ENCODE results near the gene HOXD1. TPM values are rescaled to one million over a fixed set of nuclear protein-coding genes. Genes with fewer than 3 reads are reported as not detected.

The HOXD1 gene
- total RNA-seq, 2 donors from 2014 or later, result 3.5 to 6.9 TPM

GRCh38 chr2:176161825-176162626 is 26.4 kb upstream of the HOXD1 start:
- DNase-seq (no peak), ATAC-seq (no peak)
- intact Hi-C loops (cut with DNase I, micrococcal nuclease), result no loop called here

- intact Hi-C loops (cut with DNase I, micrococcal nuclease), result no loop called here
- DNase-seq (no peak), ATAC-seq (peak; percentile 60)
Observed at GRCh38 chr2:176162911-176163671, 25.4 kb upstream of the HOXD1 start.

DNA sequence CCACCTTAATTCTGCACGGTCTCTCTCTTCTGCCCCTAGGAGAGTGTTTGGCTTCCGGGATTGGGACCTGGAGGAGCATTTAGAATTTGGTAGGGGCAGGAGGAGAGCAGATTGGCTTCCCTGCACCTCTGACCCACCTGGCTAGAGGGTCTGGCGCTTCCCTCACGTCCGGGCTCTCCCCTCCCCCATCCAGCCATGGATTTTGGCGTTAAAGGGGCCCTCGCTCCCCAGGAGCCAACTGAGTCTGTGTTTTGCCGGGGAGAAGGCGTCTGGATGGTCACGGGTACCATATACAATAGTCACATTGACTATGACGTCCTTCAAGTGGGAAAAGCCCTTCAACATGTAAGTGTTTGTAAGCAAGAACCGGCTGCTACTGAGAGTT is 24.8 kb upstream of the HOXD1 start:
- ATAC-seq (no peak), DNase-seq (no peak)
- intact Hi-C loops (cut with DNase I, micrococcal nuclease), result no loop called here

DNA sequence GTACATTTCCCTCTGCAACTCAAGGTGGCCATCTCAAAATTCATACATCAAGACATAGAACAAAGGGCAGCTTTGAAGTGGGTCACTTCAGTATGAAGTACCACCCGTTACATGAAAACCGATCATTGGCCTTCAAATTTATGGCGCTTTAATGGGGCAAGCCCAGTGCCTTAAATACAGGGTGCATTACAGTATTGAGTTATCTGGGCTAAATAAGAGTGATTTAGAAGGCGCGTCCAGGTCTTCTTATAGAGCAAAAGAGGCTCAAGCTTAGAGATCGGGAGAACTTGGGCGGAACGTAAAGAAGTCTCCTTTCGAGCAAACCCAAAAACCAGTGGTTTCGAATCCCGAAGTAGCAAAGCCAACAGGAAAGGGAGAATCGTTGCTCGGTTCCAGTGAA is 24.3 kb upstream of the HOXD1 start:
- DNase-seq (no peak), ATAC-seq (no peak)
- intact Hi-C loops (cut with DNase I, micrococcal nuclease), result no loop called here

DNA sequence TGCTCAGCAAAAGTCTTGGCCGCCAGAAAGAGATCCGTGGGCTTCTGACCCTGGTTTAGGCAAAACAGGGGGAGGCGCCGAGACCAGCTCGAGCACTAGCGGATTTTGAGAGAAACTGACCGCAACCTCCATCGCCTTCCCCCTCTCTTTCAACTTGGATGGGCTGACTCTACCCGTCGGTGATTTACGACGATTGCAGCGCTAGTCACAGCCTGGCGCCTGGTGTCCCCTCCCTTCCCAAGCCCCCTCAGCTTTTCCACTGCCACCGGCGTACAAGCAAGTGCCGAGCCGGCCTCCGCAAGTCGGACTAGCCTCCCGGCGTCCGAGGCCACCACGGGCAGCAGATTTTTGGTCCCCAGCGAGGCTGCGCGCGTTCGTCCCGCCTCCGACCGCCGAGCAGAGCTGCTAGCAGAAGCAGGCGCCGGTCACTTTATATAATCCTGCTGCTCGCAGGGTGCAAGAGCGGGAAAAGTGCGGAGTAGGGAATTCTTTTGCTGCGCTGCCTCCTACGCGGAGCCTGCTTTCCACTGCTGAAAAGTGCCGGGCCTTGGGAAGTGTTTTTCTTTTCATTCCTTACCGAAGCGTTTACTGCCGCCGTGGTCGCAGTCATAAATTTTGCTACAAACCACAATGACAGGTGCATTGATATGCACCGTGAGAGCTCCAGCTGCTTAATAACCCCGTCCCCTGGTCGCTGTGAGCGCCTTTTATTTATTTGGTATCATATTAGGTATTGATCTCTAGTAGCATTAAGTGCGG is 23.7 kb upstream of the HOXD1 start:
- intact Hi-C loops (cut with DNase I, micrococcal nuclease), result no loop called here
- no peak for DNase-seq
- no peak for ATAC-seq

DNA sequence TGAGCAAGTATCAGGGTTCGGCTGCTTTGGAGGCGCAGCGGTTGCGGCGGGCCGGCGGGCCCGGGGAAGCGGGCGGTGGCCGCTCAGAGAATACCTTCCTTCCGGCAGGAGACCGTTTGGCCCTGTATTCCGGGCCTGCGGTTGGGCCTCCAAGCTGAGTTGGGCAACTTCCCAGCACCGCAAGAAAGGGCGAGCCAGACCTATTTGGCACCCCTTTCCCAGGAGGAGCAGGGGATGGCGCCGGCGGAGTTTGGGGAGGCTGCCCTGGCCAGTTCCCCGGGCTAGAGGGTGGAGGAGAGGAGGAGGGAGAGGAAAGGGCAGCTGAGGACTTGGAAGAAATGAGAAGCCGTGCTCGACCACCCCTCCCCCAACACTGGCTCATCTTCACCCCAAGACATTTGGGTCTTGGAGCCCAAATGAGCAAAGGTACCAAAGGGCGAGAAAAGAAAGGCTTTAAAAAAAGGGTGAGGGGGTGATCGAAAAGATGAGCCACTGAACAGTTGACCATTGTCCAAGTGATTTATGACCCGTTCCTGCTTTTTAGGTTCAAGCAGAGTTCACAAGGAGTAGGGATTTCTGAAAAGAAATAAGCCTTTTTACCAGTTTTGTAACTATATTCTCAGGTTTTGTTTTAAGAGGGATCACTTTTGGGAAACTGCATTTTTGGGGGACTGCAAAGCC is 23.0 kb upstream of the HOXD1 start:
- DNase-seq, result no peak
- ATAC-seq, result no peak
- intact Hi-C loops (cut with DNase I, micrococcal nuclease), result no loop called here

- ATAC-seq (no peak), DNase-seq (no peak)
- intact Hi-C loops (cut with DNase I, micrococcal nuclease), result no loop called here
Observed at GRCh38 chr2:176166272-176166671, 22.2 kb upstream of the HOXD1 start.

DNA sequence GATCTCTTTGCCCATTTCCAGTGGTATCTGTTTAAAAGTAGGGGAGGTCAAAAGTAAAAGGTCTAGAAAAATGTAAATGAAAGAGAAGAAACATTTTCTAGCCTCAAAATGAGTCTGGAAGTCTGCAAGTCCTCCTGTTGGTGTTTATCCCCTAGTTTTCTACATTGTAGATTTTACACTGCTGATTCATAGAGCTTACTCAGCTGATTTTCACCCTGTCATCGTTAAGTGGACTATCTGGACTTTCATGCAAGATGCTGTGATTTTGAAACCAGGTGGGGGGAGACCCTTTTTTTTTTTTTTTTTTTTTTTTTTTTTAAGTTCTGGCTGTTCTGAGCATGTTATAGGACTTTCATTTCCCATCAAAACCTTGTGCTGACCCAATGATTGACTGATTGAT is 21.1 kb upstream of the HOXD1 start:
- intact Hi-C loops (cut with DNase I, micrococcal nuclease), result no loop called here
- DNase-seq (no peak), ATAC-seq (no peak)

DNA sequence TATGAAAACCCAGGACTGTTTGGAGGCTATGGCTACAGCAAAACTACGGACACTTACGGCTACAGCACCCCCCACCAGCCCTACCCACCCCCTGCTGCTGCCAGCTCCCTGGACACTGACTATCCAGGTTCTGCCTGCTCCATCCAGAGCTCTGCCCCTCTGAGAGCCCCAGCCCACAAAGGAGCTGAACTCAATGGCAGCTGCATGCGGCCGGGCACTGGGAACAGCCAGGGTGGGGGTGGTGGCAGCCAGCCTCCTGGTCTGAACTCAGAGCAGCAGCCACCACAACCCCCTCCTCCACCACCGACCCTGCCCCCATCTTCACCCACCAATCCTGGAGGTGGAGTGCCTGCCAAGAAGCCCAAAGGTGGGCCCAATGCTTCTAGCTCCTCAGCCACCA is 19.3 kb upstream of the HOXD1 start:
- no peak for DNase-seq
- intact Hi-C loops (cut with DNase I, micrococcal nuclease), result no loop called here
- ATAC-seq, result no peak

- intact Hi-C loops (cut with DNase I, micrococcal nuclease), result no loop called here
- DNase-seq (no peak), ATAC-seq (no peak)
Observed at GRCh38 chr2:176169711-176170110, 18.8 kb upstream of the HOXD1 start.

DNA sequence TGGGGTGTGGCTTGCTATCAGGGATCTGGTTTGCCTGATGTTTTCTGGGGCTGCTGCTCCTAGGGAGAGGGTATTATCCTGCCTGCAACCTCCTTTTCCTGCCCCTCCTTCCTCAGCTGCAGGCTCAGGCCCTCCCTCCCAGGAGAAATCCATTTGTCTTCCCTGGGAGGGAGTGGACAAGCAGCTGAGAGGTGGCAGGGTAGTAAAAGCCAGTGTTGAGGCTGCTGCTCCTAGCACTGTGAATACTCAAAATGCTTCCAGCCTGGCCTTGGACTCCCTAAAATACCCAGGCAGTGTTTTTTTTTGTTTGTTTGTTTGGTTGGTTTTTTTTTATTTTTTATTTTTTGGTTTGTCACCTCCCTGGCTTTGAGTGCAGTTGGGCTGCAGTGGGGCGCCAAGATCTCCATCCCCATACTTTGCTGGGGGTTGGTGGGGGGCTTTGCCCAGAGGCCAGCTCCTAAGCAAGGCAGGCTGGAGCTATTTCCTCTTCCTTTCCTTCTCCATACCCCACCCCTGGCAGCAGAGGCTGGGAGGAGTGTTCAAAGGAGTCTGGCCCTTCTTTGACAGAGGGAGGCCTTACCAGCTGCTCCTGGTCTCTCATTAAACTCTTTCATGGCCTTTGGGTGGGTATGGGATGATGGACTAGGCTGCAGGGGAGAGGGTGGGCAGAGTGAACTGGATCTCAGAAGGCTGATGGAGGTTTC is 17.7 kb upstream of the HOXD1 start:
- peak; percentile 8 to 17 for DNase-seq
- peak; percentile 55 for ATAC-seq
- intact Hi-C loops (cut with DNase I, micrococcal nuclease), result no loop called here

GRCh38 chr2:176171351-176172006 is 17.0 kb upstream of the HOXD1 start:
- intact Hi-C loops (cut with DNase I, micrococcal nuclease), result no loop called here
- ATAC-seq (no peak), DNase-seq (peak in 1 of 2 donors; percentile 27)

DNA sequence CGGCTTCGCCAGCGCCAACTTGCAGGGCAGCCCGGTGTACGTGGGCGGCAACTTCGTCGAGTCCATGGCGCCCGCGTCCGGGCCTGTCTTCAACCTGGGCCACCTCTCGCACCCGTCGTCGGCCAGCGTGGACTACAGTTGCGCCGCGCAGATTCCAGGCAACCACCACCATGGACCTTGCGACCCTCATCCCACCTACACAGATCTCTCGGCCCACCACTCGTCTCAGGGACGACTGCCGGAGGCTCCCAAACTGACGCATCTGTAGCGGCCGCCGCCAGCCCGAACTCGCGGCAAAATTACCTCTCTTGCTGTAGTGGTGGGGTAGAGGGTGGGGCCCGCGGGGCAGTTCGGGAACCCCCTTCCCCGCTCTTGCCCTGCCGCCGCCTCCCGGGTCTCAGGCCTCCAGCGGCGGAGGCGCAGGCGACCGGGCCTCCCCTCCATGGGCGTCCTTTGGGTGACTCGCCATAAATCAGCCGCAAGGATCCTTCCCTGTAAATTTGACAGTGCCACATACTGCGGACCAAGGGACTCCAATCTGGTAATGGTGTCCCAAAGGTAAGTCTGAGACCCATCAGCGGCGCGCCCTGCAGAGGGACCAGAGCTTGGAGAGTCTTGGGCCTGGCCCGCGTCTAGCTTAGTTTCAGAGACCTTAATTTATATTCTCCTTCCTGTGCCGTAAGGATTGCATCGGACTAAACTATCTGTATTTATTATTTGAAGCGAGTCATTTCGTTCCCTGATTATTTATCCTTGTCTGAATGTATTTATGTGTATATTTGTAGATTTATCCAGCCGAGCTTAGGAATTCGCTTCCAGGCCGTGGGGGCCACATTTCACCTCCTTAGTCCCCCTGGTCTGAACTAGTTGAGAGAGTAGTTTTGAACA is 16.2 kb upstream of the HOXD1 start:
- DNase-seq (peak in 1 of 2 donors; percentile 12), ATAC-seq (no peak)
- intact Hi-C loops (cut with DNase I, micrococcal nuclease), result no loop called here

GRCh38 chr2:176172895-176173566 is 15.4 kb upstream of the HOXD1 start:
- intact Hi-C loops (cut with DNase I, micrococcal nuclease), result no loop called here
- DNase-seq (no peak), ATAC-seq (no peak)

DNA sequence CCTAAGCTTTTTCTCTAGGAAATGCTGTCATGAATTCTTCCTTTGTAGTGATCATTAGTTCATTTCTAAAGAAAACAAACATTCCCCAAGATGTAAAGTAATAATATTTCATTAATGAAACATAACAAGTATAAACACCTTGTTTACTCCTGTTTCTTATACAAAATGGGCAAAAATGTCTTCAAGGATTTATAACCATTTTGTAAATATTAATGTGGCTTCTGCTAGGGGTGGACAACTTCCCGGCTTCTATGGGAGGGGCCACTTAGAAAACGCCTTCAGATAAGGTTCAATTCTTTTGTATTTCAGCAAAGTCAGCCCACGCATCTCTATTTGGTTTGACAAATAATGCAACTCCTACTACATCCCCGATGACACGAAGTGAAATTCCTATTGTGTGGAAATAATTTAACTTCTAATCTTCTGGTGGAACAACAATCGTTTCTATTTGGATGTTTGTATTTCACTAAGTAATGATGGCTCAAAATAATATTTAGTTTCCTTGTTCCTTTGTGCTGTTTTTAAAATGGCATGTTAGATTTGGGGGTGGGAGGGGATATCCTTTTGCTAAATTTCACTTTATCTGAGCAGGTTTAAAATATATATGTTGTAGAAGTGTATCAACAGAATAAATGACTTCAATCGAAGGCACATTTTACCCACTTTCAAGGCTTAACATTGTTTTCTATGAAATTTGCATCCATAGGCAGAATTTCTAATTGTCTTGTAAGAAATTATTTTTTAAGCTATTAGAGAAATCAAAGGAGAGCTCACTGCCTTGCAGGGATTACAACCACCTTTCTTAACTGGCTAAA is 14.7 kb upstream of the HOXD1 start:
- no peak for ATAC-seq
- DNase-seq, result no peak
- intact Hi-C loops (cut with DNase I, micrococcal nuclease), result no loop called here

GRCh38 chr2:176174382-176174823 is 14.1 kb upstream of the HOXD1 start:
- intact Hi-C loops (cut with DNase I, micrococcal nuclease), result no loop called here
- DNase-seq, result no peak
- peak; percentile 31 for ATAC-seq
